ENCODE data around the gene ZNF385B.

- TF ChIP-seq CTCF (IDR thresholded peaks at IDR 0.05; ENCODE audit: insufficient read depth, low read length), result no peak
- TF ChIP-seq GABPA (IDR thresholded peaks at IDR 0.05; ENCODE audit: low read depth), result no peak
- no peak for TF ChIP-seq SPI1 (IDR thresholded peaks at IDR 0.05; ENCODE audit: borderline replicate concordance, low read depth)
- TF ChIP-seq POLR2AphosphoS5 (IDR thresholded peaks at IDR 0.05; ENCODE audit: low read depth), result no peak
- TF ChIP-seq REST (IDR thresholded peaks at IDR 0.05; ENCODE audit: insufficient replicate concordance, low read depth), result no peak
These were observed 378.3 kb downstream of the ZNF385B start for GRCh38 chr2:179483131-179483530.
